Adrenal gland (tissue), 5 donors: ENCODE data around the gene SH3YL1.

ENCODE experiments used
- CTCF ChIP-seq, 6 experiments: fragments of 450-650 bp in 4 of 6; fragments of 200-600 bp in 2 of 6; sonication (generic) in 1 of 6; IDR thresholded peaks; 1 replicate in 5 of 6; 2 replicates in 1 of 6; pipeline versions ENCODE4 v1.5.1 to v1.8.0; 2016 to 2021; ENCODE audit warnings: antibody characterized with exemption in 6 of 6, mild to moderate bottlenecking in 2 of 6, moderate library complexity in 1 of 6
- POLR2A ChIP-seq, 2 donors: fragments of 450-650 bp; IDR thresholded peaks; one replicate each; pipeline ENCODE4 v1.6.1; 2017; ENCODE audit warnings: antibody characterized with exemption in 2 of 2, mild to moderate bottlenecking in 2 of 2, moderate library complexity in 1 of 2
- donor health status: DM: no; HTN: no; CAD: no.

GRCh38 chr2:274503-274902, 10.7 kb upstream of the SH3YL1 start:
- peak in 1 of 6 experiments; percentile 10 for TF ChIP-seq CTCF (IDR thresholded peaks at IDR 0.05)
- no peak for TF ChIP-seq POLR2A (IDR thresholded peaks at IDR 0.05)
